CD14-positive monocyte (primary cell): ENCODE data around the gene CNTNAP1. TPM values are rescaled to one million over a fixed set of nuclear protein-coding genes. Genes with fewer than 3 reads are reported as not detected.

ENCODE experiments used
- DNase-seq, 3 donors: peaks; one replicate each; pipeline ENCODE4 v3.0.0-alpha.2; 2011 to 2022
- H2AFZ ChIP-seq: 2 replicates; pipeline ENCODE4 v1.6.0; 2012; ENCODE audit warnings: mild to moderate bottlenecking, low read depth, low read length, inconsistent platforms; ENCODE audit not compliant: insufficient read depth, poor library complexity, severe bottlenecking
- H3K27ac ChIP-seq, 2 donors: 1 replicate in 1 of 2; 2 replicates in 1 of 2; pipeline ENCODE4 v1.5.1; 2012 to 2013; ENCODE audit warnings: low read length in 2 of 2, control low read depth in 1 of 2, inconsistent platforms in 1 of 2, low read depth in 1 of 2, mild to moderate bottlenecking in 1 of 2
- H3K27me3 ChIP-seq, 2 donors: one replicate each; pipeline versions ENCODE4 v1.6.0 to v1.6.1; 2011 to 2013; ENCODE audit warnings: low read length in 2 of 2; ENCODE audit not compliant: control insufficient read depth in 2 of 2, insufficient read depth in 2 of 2
- H3K36me3 ChIP-seq, 2 donors: replicated peaks in 1 of 2; 1 replicate in 1 of 2; 2 replicates in 1 of 2; pipeline versions ENCODE4 v1.5.1 to v1.6.1; 2012 to 2013; ENCODE audit warnings: low read length in 2 of 2, control low read depth in 1 of 2, inconsistent platforms in 1 of 2, mild to moderate bottlenecking in 1 of 2; ENCODE audit not compliant: insufficient read depth in 2 of 2, control insufficient read depth in 1 of 2
- H3K4me1 ChIP-seq, 2 donors: 1 replicate in 1 of 2; 2 replicates in 1 of 2; pipeline versions ENCODE4 v1.5.1 to v1.6.1; 2012 to 2013; ENCODE audit warnings: low read length in 2 of 2, control low read depth in 1 of 2, inconsistent platforms in 1 of 2, mild to moderate bottlenecking in 1 of 2, moderate library complexity in 1 of 2; ENCODE audit not compliant: insufficient read depth in 2 of 2, control insufficient read depth in 1 of 2
- H3K4me2 ChIP-seq: replicated peaks from 2 replicates; pipeline ENCODE3; 2012; ENCODE audit warnings: low read length, moderate library complexity, mild to moderate bottlenecking; ENCODE audit not compliant: poor library complexity, severe bottlenecking; ENCODE audit errors: extremely low read depth
- H3K4me3 ChIP-seq, 3 experiments: fragments of 200-600 bp in 1 of 3; sonication (generic) in 1 of 3; replicated peaks in 1 of 3; 1 replicate in 2 of 3; 2 replicates in 1 of 3; pipeline ENCODE4 v1.5.1; 2011 to 2013; ENCODE audit warnings: low read length in 3 of 3, mild to moderate bottlenecking in 3 of 3, control low read depth in 2 of 3, low read depth in 2 of 3, inconsistent platforms in 1 of 3, moderate library complexity in 1 of 3
- H3K79me2 ChIP-seq: 2 replicates; pipeline ENCODE4 v1.6.0; 2012; ENCODE audit warnings: mild to moderate bottlenecking, control low read depth, inconsistent platforms, low read length, moderate library complexity; ENCODE audit not compliant: insufficient read depth
- H3K9ac ChIP-seq: 2 replicates; pipeline ENCODE4 v1.6.0; 2017; ENCODE audit warnings: low read length, mild to moderate bottlenecking; ENCODE audit not compliant: insufficient read depth, poor library complexity, severe bottlenecking
- H3K9me3 ChIP-seq, 2 donors: replicated peaks in 1 of 2; 1 replicate in 1 of 2; 2 replicates in 1 of 2; pipeline versions ENCODE4 v1.5.1 to v1.6.1; 2012 to 2013; ENCODE audit warnings: low read length in 2 of 2, control low read depth in 1 of 2; ENCODE audit not compliant: control insufficient read depth in 1 of 2, insufficient read depth in 1 of 2
- H4K20me1 ChIP-seq: 2 replicates; pipeline ENCODE4 v1.6.0; 2012; ENCODE audit warnings: mild to moderate bottlenecking, low read length, control low read depth, moderate library complexity; ENCODE audit not compliant: insufficient read depth
- H3K27ac Mint-ChIP-seq, 7 donors: one replicate each; pipeline ENCODE4 v1.8.0; 2020; ENCODE audit warnings: mild to moderate bottlenecking in 7 of 7, mixed read lengths in 7 of 7, moderate library complexity in 6 of 7, inconsistent platforms in 2 of 7
- H3K27me3 Mint-ChIP-seq, 3 donors: one replicate each; pipeline ENCODE4 v1.8.0; 2021 to 2022; ENCODE audit warnings: low read depth in 3 of 3, mild to moderate bottlenecking in 3 of 3, mixed read lengths in 3 of 3, moderate library complexity in 3 of 3, inconsistent platforms in 1 of 3
- H3K36me3 Mint-ChIP-seq, 2 donors: one replicate each; pipeline ENCODE4 v1.8.0; 2020; ENCODE audit warnings: mixed read lengths in 2 of 2, inconsistent platforms in 1 of 2, mild to moderate bottlenecking in 1 of 2
- H3K4me1 Mint-ChIP-seq: one replicate; pipeline ENCODE4 v1.8.0; 2020; ENCODE audit warnings: mild to moderate bottlenecking, mixed read lengths
- H3K4me3 Mint-ChIP-seq, 2 donors: one replicate each; pipeline ENCODE4 v1.8.0; 2020; ENCODE audit warnings: mild to moderate bottlenecking in 2 of 2, mixed read lengths in 2 of 2, moderate library complexity in 1 of 2
- H3K9me3 Mint-ChIP-seq, 7 donors: one replicate each; pipeline ENCODE4 v1.8.0; 2020 to 2022; ENCODE audit warnings: mixed read lengths in 7 of 7, mild to moderate bottlenecking in 6 of 7, moderate library complexity in 6 of 7, inconsistent platforms in 2 of 7
- WGBS: methylation state at CpG from one replicate; pipeline ENCODE4 v1.1.5; 2013; ENCODE audit warnings: missing lambda C conversion rate; ENCODE audit not compliant: insufficient coverage; 5-methylcytosine and 5-hydroxymethylcytosine counted together
- intact Hi-C, 2 donors: fragments of 100-400 bp; cut with micrococcal nuclease; formaldehyde crosslinking; loops; one replicate each; pipeline versions ENCODE4 v1.15.0 to v1.15.1; 2023
- polyA minus RNA-seq: library from RNA; depleted of rRNA, polyadenylated mRNA; stranded (reverse); fragments of >200 nt; gene quantifications from 2 replicates; pipeline ENCODE4 v1.2.3, GENCODE V29; 2012
- polyA plus RNA-seq, 3 donors: library from polyadenylated mRNA; depleted of rRNA in 1 of 3; unstranded in 2 of 3; stranded (reverse) in 1 of 3; fragments of 300-500 nt in 2 of 3; fragments of >200 nt in 1 of 3; fragmentation: Illumina TruSeq in 2 of 3; gene quantifications; 1 replicate in 2 of 3; 2 replicates in 1 of 3; pipeline ENCODE4 v1.2.3, GENCODE V29; 2012 to 2021
- total RNA-seq, 12 experiments: library from RNA in 1 of 12; stranded (reverse) in 1 of 12; fragments of 120-200 nt in 1 of 12; gene quantifications; one replicate each; pipeline ENCODE4 v1.2.4 and lab custom pipeline; 2013 to 2026; ENCODE audit warnings: mixed read lengths in 6 of 12, inconsistent platforms in 1 of 12
- TF ChIP-seq, protein P1 (sequence below): fragments of 200-600 bp; IDR thresholded peaks from one replicate; pipeline ENCODE4 v1.8.0; 2022; ENCODE audit warnings: antibody characterized with exemption, mild to moderate bottlenecking

CNTNAP1 gene
- 0.04 TPM for total RNA-seq (2013)
- under 1 TPM in 2 of 3 donors, not detected in 1; 0.23 to 0.24 TPM for polyA plus RNA-seq
- 0.08 and 0.14 TPM in 2 replicates for polyA minus RNA-seq
- 0.07 to 2.1 (median 0.35) reads per million in 11 experiments for total RNA-seq (lab: John Stamatoyannopoulos, UW)

DNA sequence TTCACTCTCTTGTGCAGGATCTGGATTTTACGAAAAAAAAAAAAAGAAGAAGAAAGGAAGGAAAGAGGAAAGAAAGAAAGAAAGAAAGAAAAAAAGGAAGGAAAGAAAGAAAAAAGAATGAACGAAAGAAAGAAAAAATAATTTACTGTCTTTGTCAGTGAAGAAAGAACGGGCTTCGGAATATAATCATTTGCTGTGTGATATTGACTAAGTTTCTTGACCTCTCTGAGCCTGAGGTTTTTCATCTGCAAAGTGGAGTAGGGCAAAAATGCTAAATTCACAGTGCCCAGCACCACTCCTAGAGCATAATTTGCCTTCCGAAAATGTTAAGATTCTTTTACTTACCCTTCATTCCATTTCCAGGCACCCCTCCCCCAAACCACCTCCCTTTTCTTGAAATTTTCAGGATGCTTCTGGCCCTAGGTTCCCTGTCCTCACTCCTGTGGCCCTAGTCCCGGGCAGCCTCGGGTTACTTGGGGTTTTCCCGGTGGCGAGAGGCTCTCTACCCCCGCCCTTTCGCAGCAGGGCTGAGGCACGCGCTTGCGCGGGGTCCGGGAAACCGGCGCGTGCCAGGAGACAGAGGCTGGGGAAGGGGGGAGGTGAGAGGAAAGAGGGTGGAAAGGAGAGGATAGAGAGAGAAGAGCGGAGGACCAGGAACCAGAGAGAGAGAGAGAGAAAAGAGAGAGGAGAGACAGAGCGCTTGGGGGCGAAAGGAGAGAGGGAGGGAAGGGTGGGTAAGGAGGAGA, at the start of gene CNTNAP1:
TSS of gene CNTNAP1 (plus strand) at position 556 of the 746 bp plus-strand sequence. CDS start 299 bp downstream, outside the sequence.
- peaks cover 8 to 10% of the 10 kb centered on the region in 2 donors for H3K36me3 Mint-ChIP-seq
- H3K4me3 Mint-ChIP-seq = peak within 1 kb of the TSS; percentile 60 to 84
- peak in 1 of 3 donors; percentile 63 for DNase-seq
- WGBS = 9% methylated on average over 18 of the region's 22 CpGs
- Histone ChIP-seq H3K27ac (no peak within 1 kb of the TSS), H3K4me3 (peak within 1 kb of the TSS in 1 of 3 experiments; percentile 42), H3K27me3 (peaks cover 26 to 34% of the 10 kb centered on the region in 2 donors), H2AFZ (peak within 1 kb of the TSS; percentile 59), H3K36me3 (no peaks in the 10 kb centered on the region), H3K9me3 (peaks cover 6 to 14% of the 10 kb centered on the region in 2 donors), H3K9ac (no peak within 1 kb of the TSS), H3K79me2 (no peaks in the 10 kb centered on the region), H3K4me1 (peaks cover 49 to 59% of the 10 kb centered on the region in 2 donors), H3K4me2 (peak within 1 kb of the TSS; percentile 45), H4K20me1 (no peaks in the 10 kb centered on the region)
- intact Hi-C loops = loop anchor here in 1 of 2 donors (5.0 kb wide), 1 partner anchor 105 kb away; the partner anchor contains the start of gene PSMC3IP
- peak within 1 kb of the TSS in 3 of 7 donors; percentile 37 to 85 (median 66) for H3K27ac Mint-ChIP-seq
- H3K27me3 Mint-ChIP-seq = peaks cover 39 to 62% (median 48%) of the 10 kb centered on the region in 3 donors
- H3K9me3 Mint-ChIP-seq = peaks cover 6 to 31% (median 17%) of the 10 kb centered on the region in 7 donors
- TF ChIP-seq, protein P1, sequence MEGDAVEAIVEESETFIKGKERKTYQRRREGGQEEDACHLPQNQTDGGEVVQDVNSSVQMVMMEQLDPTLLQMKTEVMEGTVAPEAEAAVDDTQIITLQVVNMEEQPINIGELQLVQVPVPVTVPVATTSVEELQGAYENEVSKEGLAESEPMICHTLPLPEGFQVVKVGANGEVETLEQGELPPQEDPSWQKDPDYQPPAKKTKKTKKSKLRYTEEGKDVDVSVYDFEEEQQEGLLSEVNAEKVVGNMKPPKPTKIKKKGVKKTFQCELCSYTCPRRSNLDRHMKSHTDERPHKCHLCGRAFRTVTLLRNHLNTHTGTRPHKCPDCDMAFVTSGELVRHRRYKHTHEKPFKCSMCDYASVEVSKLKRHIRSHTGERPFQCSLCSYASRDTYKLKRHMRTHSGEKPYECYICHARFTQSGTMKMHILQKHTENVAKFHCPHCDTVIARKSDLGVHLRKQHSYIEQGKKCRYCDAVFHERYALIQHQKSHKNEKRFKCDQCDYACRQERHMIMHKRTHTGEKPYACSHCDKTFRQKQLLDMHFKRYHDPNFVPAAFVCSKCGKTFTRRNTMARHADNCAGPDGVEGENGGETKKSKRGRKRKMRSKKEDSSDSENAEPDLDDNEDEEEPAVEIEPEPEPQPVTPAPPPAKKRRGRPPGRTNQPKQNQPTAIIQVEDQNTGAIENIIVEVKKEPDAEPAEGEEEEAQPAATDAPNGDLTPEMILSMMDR = no peak
- peaks cover 55% of the 10 kb centered on the region for H3K4me1 Mint-ChIP-seq

DNA sequence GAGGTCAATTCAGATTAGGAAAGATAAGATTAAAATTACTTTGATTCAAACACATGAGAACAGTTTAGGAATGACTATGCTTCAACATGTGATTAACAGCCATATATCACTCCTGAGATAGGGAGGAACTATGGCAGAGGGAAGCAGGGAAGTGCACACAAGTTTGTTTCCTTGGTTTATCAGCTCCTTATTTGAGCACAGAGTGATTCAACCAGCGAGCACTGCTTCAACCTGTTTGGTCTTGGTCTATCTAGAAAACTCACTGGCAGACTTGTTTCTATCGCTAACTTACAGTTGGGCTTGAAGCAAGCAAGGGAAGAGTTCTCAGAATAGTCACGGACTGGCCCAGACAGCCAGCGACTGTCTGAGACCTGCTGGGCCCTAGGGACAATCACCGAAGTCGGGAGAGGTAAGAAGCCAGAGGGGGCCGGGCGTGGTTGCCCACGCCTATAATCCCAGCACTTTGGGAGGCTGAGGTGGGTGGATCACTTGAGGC, 49.3 kb upstream of the CNTNAP1 start:
- H3K4me2 ChIP-seq = no peak overlapping the region
- no peak overlapping the region for H3K9ac ChIP-seq
- intact Hi-C loops = no loop called here

More for the DNA sequence above, 49.3 kb upstream of the CNTNAP1 start:
- Mint-ChIP-seq H3K27ac (peak overlapping the region in 1 of 7 donors; percentile 42), H3K4me3 (no peak overlapping the region), H3K4me1 (peaks cover 7% of the 10 kb centered on the region), H3K9me3 (peaks cover 0 to 4% (median 0%) of the 10 kb centered on the region in 7 donors), H3K36me3 (no peaks in the 10 kb centered on the region), H3K27me3 (peaks cover 2 to 5% (median 3%) of the 10 kb centered on the region in 3 donors)
- Histone ChIP-seq H3K27ac (no peak overlapping the region), H3K27me3 (no peaks in the 10 kb centered on the region), H2AFZ (no peak overlapping the region), H3K36me3 (no peaks in the 10 kb centered on the region), H3K4me3 (no peak overlapping the region), H3K4me1 (peaks cover 3 to 7% of the 10 kb centered on the region in 2 donors), H3K79me2 (no peaks in the 10 kb centered on the region), H4K20me1 (no peaks in the 10 kb centered on the region), H3K9me3 (no peaks in the 10 kb centered on the region)
- TF ChIP-seq, protein P1 = no peak
- no peak for DNase-seq
- WGBS = 95% methylated on average over 7 of the region's 9 CpGs
